A549 (cell line): ENCODE results near the gene CTNNBL1. TPM values are rescaled to one million over a fixed set of nuclear protein-coding genes. Genes with fewer than 3 reads are reported as not detected.

ENCODE experiments used
- ATAC-seq, 2 experiments: fragments of 200-7000 bp in 1 of 2; fragments of >200 bp in 1 of 2; cut with Nextera tagmentation in 1 of 2; cut with Tn5 transposase in 1 of 2; 3 replicates each; pipeline versions ENCODE4 v1.8.0 to v1.9.1; 2018 to 2020; ENCODE audit warnings: mild to moderate bottlenecking in 1 of 2, moderate library complexity in 1 of 2
- CTCF ChIA-PET: fragments of 300-600 bp; sonication (Branson Sonifier 250); formaldehyde crosslinking; extraction: SDS; loops from one replicate; lab custom pipeline; 2021; ENCODE audit warnings: antibody characterized with exemption, inconsistent platforms; lab: Yijun Ruan, JAX
- POLR2A ChIA-PET: fragments of 350-600 bp; formaldehyde crosslinking; extraction: SDS; loops from one replicate; lab custom pipeline; 2021; ENCODE audit warnings: antibody characterized with exemption, inconsistent platforms; lab: Yijun Ruan, JAX
- DNase-seq, 2 experiments: peaks; one replicate each; pipeline versions ENCODE4 v3.0.0 to v3.0.0-alpha.2; 2011 to 2016; ENCODE audit warnings: low read depth in 1 of 2, low spot score in 1 of 2
- FAIRE-seq: peaks from 2 replicates; lab custom pipeline; 2011; peaks lifted over from hg19 to GRCh38; lab: Jason Lieb, UNC
- H3K27ac ChIP-seq, 2 experiments: fragments of >200 bp; sonication (Bioruptor Twin); formaldehyde crosslinking; 3 replicates each; pipeline ENCODE4 v1.5.1; 2016 to 2017
- H3K4me1 ChIP-seq: fragments of >200 bp; sonication (Bioruptor Twin); formaldehyde crosslinking; 3 replicates; pipeline ENCODE4 v1.6.1; 2016
- H3K4me2 ChIP-seq: fragments of >200 bp; sonication (Bioruptor Twin); formaldehyde crosslinking; 3 replicates; pipeline ENCODE4 v1.6.1; 2016
- H3K4me3 ChIP-seq: fragments of >200 bp; sonication (Bioruptor Twin); formaldehyde crosslinking; 3 replicates; pipeline ENCODE4 v1.5.1; 2016
- H3K9me3 ChIP-seq: fragments of >200 bp; sonication (Bioruptor Twin); formaldehyde crosslinking; 3 replicates; pipeline ENCODE4 v1.6.1; 2016
- CEBPB ChIP-seq, 2 experiments: fragments of >200 bp in 1 of 2; sonication (Bioruptor Twin) in 1 of 2; formaldehyde crosslinking in 1 of 2; IDR thresholded peaks; 2 replicates each; pipeline ENCODE4 v1.6.1; 2012 to 2016
- CHD4 ChIP-seq: fragments of 200-600 bp; sonication (generic); IDR thresholded peaks from 2 replicates; pipeline ENCODE4 v1.6.1; 2016; ENCODE audit warnings: antibody characterized with exemption, mild to moderate bottlenecking, borderline replicate concordance
- E2F6 ChIP-seq: IDR thresholded peaks from 2 replicates; pipeline ENCODE4 v1.6.1; 2012; ENCODE audit warnings: low read depth, borderline replicate concordance
- EHF ChIP-seq: fragments of 250-450 bp; sonication (Bioruptor Pico); IDR thresholded peaks from 2 replicates; pipeline ENCODE4 v1.5.0; 2020; ENCODE audit warnings: mild to moderate bottlenecking
- EHMT2 ChIP-seq: fragments of 200-600 bp; sonication (generic); IDR thresholded peaks from 2 replicates; pipeline ENCODE4 v1.6.1; 2016; ENCODE audit warnings: antibody characterized with exemption, low read depth, mild to moderate bottlenecking, moderate library complexity
- EP300 ChIP-seq, 2 experiments: fragments of >200 bp; sonication (Bioruptor Twin); formaldehyde crosslinking; IDR thresholded peaks; 2 replicates in 1 of 2; 3 replicates in 1 of 2; pipeline ENCODE4 v1.6.1; 2016 to 2017
- ESRRA ChIP-seq: fragments of 150-350 bp; IDR thresholded peaks from 2 replicates; pipeline ENCODE4 v1.6.1; 2014; ENCODE audit warnings: mild to moderate bottlenecking, low read length, borderline replicate concordance
- FOSB ChIP-seq: fragments of 250-450 bp; sonication (Bioruptor Pico); IDR thresholded peaks from 2 replicates; pipeline ENCODE4 v1.5.0; 2020; ENCODE audit warnings: mild to moderate bottlenecking, moderate library complexity
- FOSL2 ChIP-seq, 2 experiments: fragments of 450-650 bp in 1 of 2; fragments of >200 bp in 1 of 2; sonication (Bioruptor Twin) in 1 of 2; formaldehyde crosslinking; IDR thresholded peaks; 2 replicates each; pipeline versions ENCODE4 v1.5.0 to v1.6.1; 2016 to 2020; ENCODE audit warnings: mild to moderate bottlenecking in 1 of 2, moderate library complexity in 1 of 2
- FOXS1 ChIP-seq: fragments of 250-450 bp; sonication (Bioruptor Pico); IDR thresholded peaks from 2 replicates; pipeline ENCODE4 v1.5.0; 2020; ENCODE audit warnings: mild to moderate bottlenecking, moderate library complexity
- GATA3 ChIP-seq: IDR thresholded peaks from 2 replicates; pipeline ENCODE4 v1.6.1; 2012; ENCODE audit warnings: borderline replicate concordance
- HDAC2 ChIP-seq: fragments of 200-600 bp; sonication (generic); IDR thresholded peaks from 2 replicates; pipeline ENCODE4 v1.6.1; 2016
- HOXB5 ChIP-seq: fragments of 250-450 bp; sonication (Bioruptor Pico); IDR thresholded peaks from 2 replicates; pipeline ENCODE4 v1.5.0; 2020; ENCODE audit warnings: mild to moderate bottlenecking, moderate library complexity
- NFE2L2 ChIP-seq: fragments of 150-350 bp; conservative IDR thresholded peaks from 2 replicates; pipeline ENCODE4 v1.6.1; 2014; ENCODE audit warnings: low read length
- NPAS2 ChIP-seq: fragments of 250-450 bp; sonication (Bioruptor Pico); IDR thresholded peaks from 2 replicates; pipeline ENCODE4 v1.8.0; 2022; ENCODE audit warnings: mild to moderate bottlenecking, moderate library complexity, borderline replicate concordance
- NR3C1 ChIP-seq: fragments of >200 bp; sonication (Bioruptor Twin); formaldehyde crosslinking; IDR thresholded peaks from 3 replicates; pipeline ENCODE4 v1.6.1; 2017
- PBX3 ChIP-seq: IDR thresholded peaks from 2 replicates; pipeline ENCODE4 v1.6.1; 2012
- POLR2A ChIP-seq: IDR thresholded peaks from 2 replicates; pipeline ENCODE4 v1.6.1; 2012; ENCODE audit warnings: mild to moderate bottlenecking, low read length
- RFX5 ChIP-seq: fragments of 450-650 bp; IDR thresholded peaks from 2 replicates; pipeline ENCODE4 v1.7.1; 2014; ENCODE audit warnings: antibody characterized with exemption, mild to moderate bottlenecking, moderate library complexity
- RNF2 ChIP-seq: fragments of 200-600 bp; sonication (generic); IDR thresholded peaks from 2 replicates; pipeline ENCODE4 v1.6.1; 2016; ENCODE audit warnings: low read depth, mild to moderate bottlenecking, antibody characterized with exemption, moderate library complexity, borderline replicate concordance
- SREBF2 ChIP-seq: fragments of 450-650 bp; IDR thresholded peaks from 2 replicates; pipeline ENCODE4 v1.6.1; 2014; ENCODE audit warnings: mild to moderate bottlenecking, moderate library complexity
- TP53 ChIP-seq: fragments of 250-450 bp; sonication (Bioruptor Pico); IDR thresholded peaks from 2 replicates; pipeline ENCODE4 v1.5.0; 2021; ENCODE audit warnings: mild to moderate bottlenecking, moderate library complexity
- ZFP36 ChIP-seq: fragments of 450-650 bp; IDR thresholded peaks from 2 replicates; pipeline ENCODE4 v1.6.1; 2014; ENCODE audit warnings: borderline replicate concordance; ENCODE audit not compliant: partially characterized antibody
- ZSCAN20 ChIP-seq: fragments of 250-450 bp; sonication (Bioruptor Pico); IDR thresholded peaks from 2 replicates; pipeline ENCODE4 v1.8.0; 2022; ENCODE audit warnings: mild to moderate bottlenecking, moderate library complexity
- WGBS: methylation state at CpG from one replicate; pipeline ENCODE4 v1.1.6; 2017; ENCODE audit errors: missing lambda C conversion rate; 5-methylcytosine and 5-hydroxymethylcytosine counted together
- polyA plus RNA-seq, 4 experiments: library from polyadenylated mRNA; depleted of rRNA in 3 of 4; stranded (reverse); fragments of >200 nt; fragmentation: RNase III in 1 of 4; extraction: RNeasy Plus Mini Kit Qiagen cat#74134 plus additional on column Dnase treatment in 1 of 4; gene quantifications; 2 replicates in 3 of 4; 3 replicates in 1 of 4; pipeline ENCODE4 v1.2.3, GENCODE V29; 2011 to 2017
- TF ChIP-seq, protein P1 (sequence below): fragments of 200-600 bp; sonication (generic); IDR thresholded peaks from 2 replicates; pipeline ENCODE4 v1.6.1; 2016; ENCODE audit warnings: antibody characterized with exemption, mild to moderate bottlenecking, moderate library complexity
- TF ChIP-seq, protein P2 (sequence below): fragments of 250-450 bp; sonication (Bioruptor Pico); IDR thresholded peaks from 2 replicates; pipeline ENCODE4 v1.5.0; 2020; ENCODE audit warnings: low read depth, mild to moderate bottlenecking, moderate library complexity
- TF ChIP-seq, protein P3 (sequence below): fragments of 450-650 bp; IDR thresholded peaks from 2 replicates; pipeline ENCODE4 v1.6.1; 2014; ENCODE audit warnings: antibody characterized with exemption

CTNNBL1 gene
- polyA plus RNA-seq, 2 of the 4 experiments (the other 2 are of a cell fraction): 41.0 to 59.9 TPM

GRCh38 chr20:37749620-37750403 is 56.0 kb downstream of the CTNNBL1 start:
- no peak overlapping the region for H3K27ac ChIP-seq
- no peak for DNase-seq
- H3K4me1 ChIP-seq: no peaks in the 10 kb centered on the region
- TF ChIP-seq FOSB (CRISPR knock-in tag) (no peak), ZFP36 (no peak)
- TF ChIP-seq, all 56 proteins: peak for 0
- 88% methylated on average over 8 of the region's 8 CpGs for WGBS
- Histone ChIP-seq H3K4me2 (no peak overlapping the region), H3K4me3 (no peak overlapping the region), H3K9me3 (no peaks in the 10 kb centered on the region)
- ATAC-seq (no peak), FAIRE-seq (no peak)
- ChIA-PET POLR2A (no interaction called here), CTCF (interaction anchor here (1.4 kb wide), 1 partner anchor 9 kb away, joined by 5 read pairs; no protein-coding TSS in a partner anchor)

GRCh38 chr20:37755665-37756064 is 61.8 kb downstream of the CTNNBL1 start:
- Histone ChIP-seq H3K4me2 (no peak overlapping the region), H3K27ac (no peak overlapping the region), H3K4me1 (no peaks in the 10 kb centered on the region), H3K4me3 (no peak overlapping the region), H3K9me3 (no peaks in the 10 kb centered on the region)
- ChIA-PET CTCF (interaction anchor here (0.6 to 0.8 kb wide), 2 partner anchors 9 to 12 kb away, joined by 3 read pairs; no protein-coding TSS in a partner anchor), POLR2A (no interaction called here)
- no peak for TF ChIP-seq FOXS1 (CRISPR knock-in tag)
- no peak for TF ChIP-seq HOXB5 (CRISPR knock-in tag)
- TF ChIP-seq, protein P1, sequence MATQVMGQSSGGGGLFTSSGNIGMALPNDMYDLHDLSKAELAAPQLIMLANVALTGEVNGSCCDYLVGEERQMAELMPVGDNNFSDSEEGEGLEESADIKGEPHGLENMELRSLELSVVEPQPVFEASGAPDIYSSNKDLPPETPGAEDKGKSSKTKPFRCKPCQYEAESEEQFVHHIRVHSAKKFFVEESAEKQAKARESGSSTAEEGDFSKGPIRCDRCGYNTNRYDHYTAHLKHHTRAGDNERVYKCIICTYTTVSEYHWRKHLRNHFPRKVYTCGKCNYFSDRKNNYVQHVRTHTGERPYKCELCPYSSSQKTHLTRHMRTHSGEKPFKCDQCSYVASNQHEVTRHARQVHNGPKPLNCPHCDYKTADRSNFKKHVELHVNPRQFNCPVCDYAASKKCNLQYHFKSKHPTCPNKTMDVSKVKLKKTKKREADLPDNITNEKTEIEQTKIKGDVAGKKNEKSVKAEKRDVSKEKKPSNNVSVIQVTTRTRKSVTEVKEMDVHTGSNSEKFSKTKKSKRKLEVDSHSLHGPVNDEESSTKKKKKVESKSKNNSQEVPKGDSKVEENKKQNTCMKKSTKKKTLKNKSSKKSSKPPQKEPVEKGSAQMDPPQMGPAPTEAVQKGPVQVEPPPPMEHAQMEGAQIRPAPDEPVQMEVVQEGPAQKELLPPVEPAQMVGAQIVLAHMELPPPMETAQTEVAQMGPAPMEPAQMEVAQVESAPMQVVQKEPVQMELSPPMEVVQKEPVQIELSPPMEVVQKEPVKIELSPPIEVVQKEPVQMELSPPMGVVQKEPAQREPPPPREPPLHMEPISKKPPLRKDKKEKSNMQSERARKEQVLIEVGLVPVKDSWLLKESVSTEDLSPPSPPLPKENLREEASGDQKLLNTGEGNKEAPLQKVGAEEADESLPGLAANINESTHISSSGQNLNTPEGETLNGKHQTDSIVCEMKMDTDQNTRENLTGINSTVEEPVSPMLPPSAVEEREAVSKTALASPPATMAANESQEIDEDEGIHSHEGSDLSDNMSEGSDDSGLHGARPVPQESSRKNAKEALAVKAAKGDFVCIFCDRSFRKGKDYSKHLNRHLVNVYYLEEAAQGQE: no peak
- no peak for TF ChIP-seq NFE2L2
- no peak for TF ChIP-seq E2F6
- TF ChIP-seq RNF2: no peak
- no peak for TF ChIP-seq ZFP36
- TF ChIP-seq NR3C1: no peak
- no peak for TF ChIP-seq GATA3
- TF ChIP-seq ZSCAN20: no peak
- no peak for TF ChIP-seq EHF
- no peak for TF ChIP-seq FOSB (CRISPR knock-in tag)
- no peak for TF ChIP-seq FOSL2 (IDR thresholded peaks at IDR 0.05)
- no peak for TF ChIP-seq FOSL2 (CRISPR knock-in tag; IDR thresholded peaks at IDR 0.05)
- no peak for TF ChIP-seq HDAC2
- no peak for TF ChIP-seq PBX3
- TF ChIP-seq POLR2A: no peak
- no peak for TF ChIP-seq TP53 (CRISPR knock-in tag)
- no peak for TF ChIP-seq EHMT2
- no peak for FAIRE-seq
- ATAC-seq: no peak
- WGBS: 92% methylated on average over 3 of the region's 3 CpGs
- DNase-seq: no peak

DNA sequence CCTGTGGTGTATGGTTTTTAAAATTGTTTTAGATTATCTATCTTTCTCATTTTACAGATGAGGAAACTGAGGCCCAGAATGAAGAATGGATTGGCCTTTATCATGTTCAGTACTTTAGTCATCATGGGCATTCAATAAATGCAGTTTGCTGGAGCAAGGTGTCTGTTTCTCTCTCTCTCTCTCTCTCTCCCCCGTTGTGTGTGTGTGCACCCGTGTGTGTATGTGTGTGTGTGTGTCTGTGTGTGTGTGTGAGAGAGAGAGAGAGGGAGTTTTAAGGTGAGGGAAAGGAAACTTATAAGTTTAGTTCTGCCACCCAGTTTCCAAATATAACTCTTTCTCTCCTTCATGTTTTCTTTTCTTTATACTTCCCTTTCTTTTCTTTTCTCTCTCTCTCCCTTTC is 62.4 kb downstream of the CTNNBL1 start:
- Histone ChIP-seq H3K27ac (no peak overlapping the region), H3K4me3 (no peak overlapping the region), H3K9me3 (no peaks in the 10 kb centered on the region), H3K4me2 (no peak overlapping the region), H3K4me1 (no peaks in the 10 kb centered on the region)
- ChIA-PET POLR2A (no interaction called here), CTCF (no interaction called here)
- DNase-seq (no peak), ATAC-seq (no peak), FAIRE-seq (no peak)
- WGBS: 94% methylated on average over 2 of the region's 2 CpGs
- TF ChIP-seq EP300 (IDR thresholded peaks at IDR 0.05): no peak
- TF ChIP-seq, protein P2, sequence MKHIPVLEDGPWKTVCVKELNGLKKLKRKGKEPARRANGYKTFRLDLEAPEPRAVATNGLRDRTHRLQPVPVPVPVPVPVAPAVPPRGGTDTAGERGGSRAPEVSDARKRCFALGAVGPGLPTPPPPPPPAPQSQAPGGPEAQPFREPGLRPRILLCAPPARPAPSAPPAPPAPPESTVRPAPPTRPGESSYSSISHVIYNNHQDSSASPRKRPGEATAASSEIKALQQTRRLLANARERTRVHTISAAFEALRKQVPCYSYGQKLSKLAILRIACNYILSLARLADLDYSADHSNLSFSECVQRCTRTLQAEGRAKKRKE (CRISPR knock-in tag): no peak
- TF ChIP-seq, protein P3, sequence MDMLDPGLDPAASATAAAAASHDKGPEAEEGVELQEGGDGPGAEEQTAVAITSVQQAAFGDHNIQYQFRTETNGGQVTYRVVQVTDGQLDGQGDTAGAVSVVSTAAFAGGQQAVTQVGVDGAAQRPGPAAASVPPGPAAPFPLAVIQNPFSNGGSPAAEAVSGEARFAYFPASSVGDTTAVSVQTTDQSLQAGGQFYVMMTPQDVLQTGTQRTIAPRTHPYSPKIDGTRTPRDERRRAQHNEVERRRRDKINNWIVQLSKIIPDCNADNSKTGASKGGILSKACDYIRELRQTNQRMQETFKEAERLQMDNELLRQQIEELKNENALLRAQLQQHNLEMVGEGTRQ: no peak
- TF ChIP-seq CEBPB (IDR thresholded peaks at IDR 0.05): no peak
- no peak for TF ChIP-seq FOXS1 (CRISPR knock-in tag)
- TF ChIP-seq RFX5: no peak
- no peak for TF ChIP-seq ESRRA
- no peak for TF ChIP-seq NPAS2 (CRISPR knock-in tag)
- no peak for TF ChIP-seq NR3C1
- TF ChIP-seq CHD4: no peak
- TF ChIP-seq ZFP36: no peak
- no peak for TF ChIP-seq SREBF2
